PC-3 (cell line): ENCODE data around the gene SYNPO. TPM values are rescaled to one million over a fixed set of nuclear protein-coding genes. Genes with fewer than 3 reads are reported as not detected.

Source experiments
- ATAC-seq: fragments of 200-7000 bp; cut with Tn5 transposase; 2 replicates; pipeline ENCODE4 v1.9.1; 2020; ENCODE audit warnings: mild to moderate bottlenecking, moderate library complexity
- BruUV-seq: library from RNA; stranded (reverse); fragments of 400-500 nt; replicated peaks from 2 replicates; lab custom pipeline; 2021; lab: Mats Ljungman, UMichigan
- CTCF ChIA-PET: fragments of 300-600 bp; sonication (Branson Sonifier 250); formaldehyde crosslinking; loops from one replicate; lab custom pipeline; 2022; ENCODE audit warnings: antibody characterized with exemption; lab: Charles Lee
- POLR2A ChIA-PET: fragments of 300-600 bp; sonication (Branson Sonifier 250); formaldehyde crosslinking; loops from one replicate; lab custom pipeline; 2022; ENCODE audit warnings: antibody characterized with exemption; ENCODE audit not compliant: unreplicated experiment; lab: Charles Lee
- DNase-seq: peaks from one replicate; pipeline ENCODE4 v3.0.0-alpha.2; 2015
- H2AFZ ChIP-seq: fragments of 300-600 bp; sonication (generic); 2 replicates; pipeline ENCODE4 v1.6.0; 2016; ENCODE audit warnings: antibody characterized with exemption, low read length
- H3F3A ChIP-seq: fragments of 300-600 bp; sonication (generic); one replicate; pipeline ENCODE4 v1.6.0; 2017; ENCODE audit warnings: antibody characterized with exemption, low read length, control low read depth, mild to moderate bottlenecking; ENCODE audit not compliant: unreplicated experiment
- H3K27ac ChIP-seq: fragments of 300-600 bp; sonication (generic); 2 replicates; pipeline ENCODE4 v1.5.1; 2016; ENCODE audit warnings: mild to moderate bottlenecking, low read length
- H3K27me3 ChIP-seq: fragments of 300-600 bp; sonication (generic); 2 replicates; pipeline ENCODE4 v1.6.1; 2016; ENCODE audit warnings: low read length, mixed read lengths
- H3K36me3 ChIP-seq: fragments of 300-600 bp; sonication (generic); 2 replicates; pipeline ENCODE4 v1.6.1; 2016; ENCODE audit warnings: low read depth, mixed run types, low read length, mixed read lengths
- H3K4me1 ChIP-seq: fragments of 300-600 bp; sonication (generic); 2 replicates; pipeline ENCODE4 v1.5.1; 2016; ENCODE audit warnings: low read length; ENCODE audit not compliant: insufficient read depth
- H3K4me2 ChIP-seq: fragments of 300-600 bp; sonication (generic); 2 replicates; pipeline ENCODE4 v1.6.0; 2016; ENCODE audit warnings: low read length
- H3K4me3 ChIP-seq: fragments of 300-600 bp; sonication (generic); 2 replicates; pipeline ENCODE4 v1.5.1; 2016; ENCODE audit warnings: mild to moderate bottlenecking, low read length, mixed read lengths
- H3K79me2 ChIP-seq: fragments of 300-600 bp; sonication (generic); 2 replicates; pipeline ENCODE4 v1.6.1; 2017; ENCODE audit warnings: low read length, mixed read lengths
- H3K9ac ChIP-seq: fragments of 300-600 bp; sonication (generic); 2 replicates; pipeline ENCODE4 v1.6.0; 2016; ENCODE audit warnings: mild to moderate bottlenecking, low read length
- H3K9me2 ChIP-seq: fragments of 300-600 bp; sonication (generic); replicated peaks from 2 replicates; pipeline ENCODE4 v1.6.1; 2016; ENCODE audit warnings: mixed run types, low read length, mixed read lengths
- H3K9me3 ChIP-seq: fragments of 300-600 bp; sonication (generic); 2 replicates; pipeline ENCODE4 v1.6.1; 2016; ENCODE audit warnings: low read length, mixed read lengths
- H4K20me1 ChIP-seq: fragments of 300-600 bp; sonication (generic); 2 replicates; pipeline ENCODE4 v1.6.1; 2016; ENCODE audit warnings: low read length, mixed read lengths
- EZH2 ChIP-seq: fragments of 300-600 bp; sonication (generic); IDR thresholded peaks from one replicate; pipeline ENCODE4 v1.6.1; 2017; ENCODE audit warnings: antibody characterized with exemption, mild to moderate bottlenecking, low read length; ENCODE audit not compliant: unreplicated experiment
- EZH2phosphoT487 ChIP-seq: fragments of 300-600 bp; sonication (generic); IDR thresholded peaks from 2 replicates; pipeline ENCODE4 v1.6.1; 2018; ENCODE audit warnings: mild to moderate bottlenecking, antibody characterized with exemption, low read length, borderline replicate concordance
- intact Hi-C: fragments of 100-400 bp; cut with micrococcal nuclease; formaldehyde crosslinking; loops from 2 replicates; pipeline ENCODE4 v1.9.0; 2023
- total RNA-seq: library from RNA; depleted of rRNA; stranded (reverse); fragments of >200 nt; gene quantifications from 2 replicates; pipeline ENCODE4 v1.2.3, GENCODE V29; 2014
- TF ChIP-seq, protein P1 (sequence below): fragments of 300-600 bp; sonication (generic); conservative IDR thresholded peaks from 2 replicates; pipeline ENCODE4 v1.5.1; 2017; ENCODE audit warnings: antibody characterized with exemption, low read depth, mild to moderate bottlenecking, low read length

Gene SYNPO
- total RNA-seq, 1 experiment from 2014 or later, result 5.3 TPM

DNA sequence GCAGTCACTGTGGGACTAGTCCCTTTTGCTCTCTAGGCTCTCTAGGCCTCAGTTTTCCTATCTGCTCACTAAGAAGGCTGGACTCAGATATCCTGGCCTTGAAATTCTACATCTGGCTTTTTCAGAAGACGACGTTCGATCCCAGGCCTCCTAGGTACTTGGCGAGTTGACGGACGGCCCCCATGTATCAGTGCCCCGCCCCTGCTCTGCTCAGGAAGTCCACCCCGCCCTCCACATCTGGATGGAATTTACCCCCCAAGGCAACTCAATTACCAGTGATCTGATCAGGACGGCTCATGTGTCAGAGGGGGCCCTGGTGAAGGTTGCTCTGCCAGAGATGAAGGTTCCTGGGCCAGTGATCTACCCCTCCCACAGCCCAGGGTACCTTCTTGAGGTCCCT is 44.1 kb upstream of the SYNPO start:
- ChIA-PET POLR2A (no interaction called here), CTCF (no interaction called here)
- Histone ChIP-seq H3K9me2 (no peaks in the 10 kb centered on the region), H3K4me1 (peaks cover 5% of the 10 kb centered on the region; the same call in 1 of the 2 replicates), H3K4me3 (no peak overlapping the region), H3K9ac (no peak overlapping the region), H3F3A (no peaks in the 10 kb centered on the region), H3K27ac (no peak overlapping the region), H3K9me3 (no peaks in the 10 kb centered on the region), H2AFZ (no peak overlapping the region), H3K79me2 (no peaks in the 10 kb centered on the region), H3K4me2 (no peak overlapping the region), H4K20me1 (no peaks in the 10 kb centered on the region), H3K27me3 (no peaks in the 10 kb centered on the region), H3K36me3 (no peaks in the 10 kb centered on the region)
- ATAC-seq (no peak), DNase-seq (no peak)
- no TSS peak for BruUV-seq
- TF ChIP-seq EZH2phosphoT487, result no peak
- TF ChIP-seq, protein P1, sequence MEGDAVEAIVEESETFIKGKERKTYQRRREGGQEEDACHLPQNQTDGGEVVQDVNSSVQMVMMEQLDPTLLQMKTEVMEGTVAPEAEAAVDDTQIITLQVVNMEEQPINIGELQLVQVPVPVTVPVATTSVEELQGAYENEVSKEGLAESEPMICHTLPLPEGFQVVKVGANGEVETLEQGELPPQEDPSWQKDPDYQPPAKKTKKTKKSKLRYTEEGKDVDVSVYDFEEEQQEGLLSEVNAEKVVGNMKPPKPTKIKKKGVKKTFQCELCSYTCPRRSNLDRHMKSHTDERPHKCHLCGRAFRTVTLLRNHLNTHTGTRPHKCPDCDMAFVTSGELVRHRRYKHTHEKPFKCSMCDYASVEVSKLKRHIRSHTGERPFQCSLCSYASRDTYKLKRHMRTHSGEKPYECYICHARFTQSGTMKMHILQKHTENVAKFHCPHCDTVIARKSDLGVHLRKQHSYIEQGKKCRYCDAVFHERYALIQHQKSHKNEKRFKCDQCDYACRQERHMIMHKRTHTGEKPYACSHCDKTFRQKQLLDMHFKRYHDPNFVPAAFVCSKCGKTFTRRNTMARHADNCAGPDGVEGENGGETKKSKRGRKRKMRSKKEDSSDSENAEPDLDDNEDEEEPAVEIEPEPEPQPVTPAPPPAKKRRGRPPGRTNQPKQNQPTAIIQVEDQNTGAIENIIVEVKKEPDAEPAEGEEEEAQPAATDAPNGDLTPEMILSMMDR, result no peak
- no peak for TF ChIP-seq EZH2
- intact Hi-C loops, result no loop called here

DNA sequence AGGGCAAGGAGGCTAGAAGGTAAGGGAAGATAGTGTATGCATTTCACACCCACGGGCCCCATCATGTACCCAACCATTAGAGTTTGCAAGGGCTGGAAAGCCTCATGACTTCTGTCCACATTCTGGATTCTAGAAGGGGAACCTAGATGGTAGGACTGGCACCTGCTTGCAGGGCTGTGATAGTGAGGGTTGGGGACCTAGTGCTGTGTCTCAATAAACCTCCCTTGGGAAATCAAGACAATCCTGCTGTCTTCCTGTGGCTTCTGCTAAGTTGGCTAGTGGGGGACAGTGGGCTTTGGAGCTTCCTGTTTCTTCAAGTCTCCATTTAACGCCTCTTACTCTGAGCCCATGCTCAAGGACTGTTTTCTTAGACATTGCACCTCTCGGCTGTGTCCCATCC is 43.6 kb upstream of the SYNPO start:
- POLR2A ChIA-PET, result no interaction called here

DNA sequence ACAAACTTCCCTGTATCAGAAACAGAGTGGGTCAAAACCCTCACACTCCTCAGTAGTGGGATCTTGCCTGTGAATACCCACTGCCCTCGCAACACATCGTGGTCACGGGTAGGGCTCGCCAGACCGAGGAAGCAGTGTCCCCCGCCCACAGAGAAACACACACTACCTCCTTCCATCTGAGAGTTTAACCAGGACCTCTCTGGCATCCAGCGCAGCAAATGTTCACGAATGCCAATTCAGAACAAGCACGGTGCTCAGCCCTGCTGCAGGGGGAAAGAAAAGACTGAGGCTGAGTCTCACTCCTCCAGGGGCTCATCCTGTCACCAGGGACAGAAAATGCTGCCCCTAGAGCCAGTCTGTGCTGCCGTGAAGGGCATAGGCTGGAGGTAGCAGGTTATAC is 42.5 kb upstream of the SYNPO start:
- no peaks in the 10 kb centered on the region for H3K9me3 ChIP-seq
- H3K9ac ChIP-seq, result no peak overlapping the region
- no peak for TF ChIP-seq EZH2
- TF ChIP-seq, protein P1, result no peak
- no peaks in the 10 kb centered on the region for H3K27me3 ChIP-seq
- H3K36me3 ChIP-seq, result no peaks in the 10 kb centered on the region
- no peaks in the 10 kb centered on the region for H3K9me2 ChIP-seq
- no peaks in the 10 kb centered on the region for H4K20me1 ChIP-seq
- no peak overlapping the region for H3K27ac ChIP-seq
- peaks cover 5% of the 10 kb centered on the region; the same call in 1 of the 2 replicates for H3K4me1 ChIP-seq
- H3K79me2 ChIP-seq, result no peaks in the 10 kb centered on the region
- intact Hi-C loops, result no loop called here
- CTCF ChIA-PET, result no interaction called here
- H3K4me2 ChIP-seq, result no peak overlapping the region
- no TSS peak for BruUV-seq
- POLR2A ChIA-PET, result no interaction called here
- H3F3A ChIP-seq, result no peaks in the 10 kb centered on the region
- ATAC-seq (no peak; the same call in 1 of the 2 replicates), DNase-seq (no peak)
- no peak overlapping the region for H2AFZ ChIP-seq
- H3K4me3 ChIP-seq, result no peak overlapping the region

More for the DNA sequence above, 43.6 kb upstream of the SYNPO start:
- no TSS peak for BruUV-seq
- ATAC-seq, result no peak
- Histone ChIP-seq H4K20me1 (no peaks in the 10 kb centered on the region), H3F3A (no peaks in the 10 kb centered on the region), H3K27ac (no peak overlapping the region), H3K4me3 (no peak overlapping the region), H3K4me1 (peaks cover 5% of the 10 kb centered on the region; the same call in 1 of the 2 replicates), H3K9me3 (no peaks in the 10 kb centered on the region), H3K4me2 (no peak overlapping the region), H2AFZ (no peak overlapping the region), H3K9ac (no peak overlapping the region), H3K9me2 (no peaks in the 10 kb centered on the region), H3K79me2 (no peaks in the 10 kb centered on the region), H3K36me3 (no peaks in the 10 kb centered on the region), H3K27me3 (no peaks in the 10 kb centered on the region)
- intact Hi-C loops, result no loop called here
- TF ChIP-seq EZH2phosphoT487, result no peak
- TF ChIP-seq EZH2, result no peak
- TF ChIP-seq, protein P1, result no peak
- no peak for DNase-seq
- CTCF ChIA-PET, result no interaction called here
